Left colon (tissue), 2 donors: ENCODE measurements around the gene IFITM5. TPM values are rescaled to one million over a fixed set of nuclear protein-coding genes. Genes with fewer than 3 reads are reported as not detected.
"Not testable (repeated sequence)": the region's sequence is repeated elsewhere in the genome, so short reads cannot be mapped to it uniquely, and the experiment has no call there.

ENCODE experiments used
- ATAC-seq: fragments of 200-7000 bp; cut with Tn5 transposase; one replicate; pipeline ENCODE4 v1.9.1; 2020; ENCODE audit warnings: mild to moderate bottlenecking, moderate library complexity
- DNase-seq, 2 donors: peaks; one replicate each; pipeline ENCODE4 v3.0.0-alpha.2; 2020
- intact Hi-C, 2 donors: fragments of 100-400 bp; cut with DNase I in 1 of 2; cut with micrococcal nuclease in 1 of 2; formaldehyde crosslinking; loops; one replicate each; pipeline versions ENCODE4 v1.11.2 to v1.14.0; 2022; cut with DNase I, micrococcal nuclease
- total RNA-seq, 2 donors: library from RNA; stranded (reverse); fragmentation: NEBNext Ultra II Directional; extraction: Animal tissue kit (Norgen Biotek cat#: 25700); gene quantifications; one replicate each; pipeline ENCODE4 v1.2.1, GENCODE V29; 2021
- donor health status: DM: no; HTN: no; CAD: no.
- donor health status: DM: yes; HTN: yes; CAD: no.

Gene IFITM5
- total RNA-seq, 2 donors from 2014 or later, result not detected

GRCh38 chr11:289398-289711, 10.0 kb downstream of the IFITM5 start:
- DNase-seq (peak in 1 of 2 donors; percentile 27), ATAC-seq (peak; percentile 0)
- intact Hi-C loops, result no loop called here

GRCh38 chr11:288478-289397, 10.6 kb downstream of the IFITM5 start, which contains the start of gene PGGHG:
TSS of gene PGGHG (plus strand) at chr11:289126. CDS start at chr11:289817, 691 bp downstream.
- intact Hi-C loops, result no loop called here
- ATAC-seq (peak; percentile 92), DNase-seq (peak; percentile 76 to 85)

- DNase-seq, result peak; percentile 32 to 43
- ATAC-seq, result peak; percentile 29
- intact Hi-C loops, result no loop called here
These were observed 11.4 kb downstream of the IFITM5 start for GRCh38 chr11:287821-288477.

GRCh38 chr11:286977-287820, 12.1 kb downstream of the IFITM5 start:
- DNase-seq, result peak; percentile 27 to 60
- intact Hi-C loops, ATAC-seq: not testable (repeated sequence)

GRCh38 chr11:285894-286220, 13.5 kb downstream of the IFITM5 start:
- intact Hi-C loops, result no loop called here
- DNase-seq, result peak in 1 of 2 donors; percentile 3
- ATAC-seq, result no peak

GRCh38 chr11:285021-285893, 14.1 kb downstream of the IFITM5 start:
- DNase-seq, result peak; percentile 3 to 20
- no peak for ATAC-seq
- intact Hi-C loops, result no loop called here

- ATAC-seq, result no peak
- DNase-seq, result peak; percentile 9 to 25
- intact Hi-C loops, result no loop called here
These were observed 15.0 kb downstream of the IFITM5 start for GRCh38 chr11:284105-285020.

- DNase-seq, result peak in 1 of 2 donors; percentile 3
- ATAC-seq, result no peak
- intact Hi-C loops, result no loop called here
These were observed 15.8 kb downstream of the IFITM5 start for GRCh38 chr11:283405-284104.

- intact Hi-C loops, result no loop called here
- DNase-seq (peak; percentile 3 to 21), ATAC-seq (no peak)
These were observed 16.5 kb downstream of the IFITM5 start for GRCh38 chr11:282630-283360.

- intact Hi-C loops, result no loop called here
- DNase-seq (peak in 1 of 2 donors; percentile 4), ATAC-seq (no peak)
These were observed 17.2 kb downstream of the IFITM5 start for GRCh38 chr11:282171-282570.

- DNase-seq (peak; percentile 22), ATAC-seq (no peak)
- intact Hi-C loops, result no loop called here
These were observed 17.7 kb downstream of the IFITM5 start for GRCh38 chr11:281486-282161.

- DNase-seq (peak; percentile 26 to 60), ATAC-seq (peak; percentile 32)
- intact Hi-C loops, result no loop called here
These were observed 18.4 kb downstream of the IFITM5 start for GRCh38 chr11:280706-281485.

GRCh38 chr11:279966-280705, 19.2 kb downstream of the IFITM5 start:
- intact Hi-C loops, result no loop called here
- ATAC-seq (peak; percentile 84), DNase-seq (peak in 1 of 2 donors; percentile 69)
